ENCODE measurements around the gene ADCY10.

- TF ChIP-seq POLR2AphosphoS5 (IDR thresholded peaks at IDR 0.05; ENCODE audit: low read depth, low read length): no peak; the same call in 1 of the 2 replicates
- TF ChIP-seq TAF1 (IDR thresholded peaks at IDR 0.05; ENCODE audit: borderline replicate concordance, low read depth, low read length): no peak
- no peak for TF ChIP-seq POLR2A (IDR thresholded peaks at IDR 0.05; ENCODE audit: low read depth, low read length)
Measured at GRCh38 chr1:167935216-167936067, 21.5 kb upstream of the ADCY10 start.
